Measurements from ENCODE around the gene SLC25A4.
"Not testable (repeated sequence)": the region's sequence is repeated elsewhere in the genome, so short reads cannot be mapped to it uniquely, and the experiment has no call there.

SLC25A4 gene

GRCh38 chr4:185101354-185101890, 41.6 kb upstream of the SLC25A4 start:
- H3K27me3 ChIP-seq (ENCODE audit: insufficient read depth, insufficient read length), result no peaks in the 10 kb centered on the region
- DNase-seq (ENCODE audit: low read depth, low spot score), result no peak
- H3K9ac ChIP-seq (ENCODE audit: insufficient read length, low read depth), result no peak overlapping the region
- H3K9me3 ChIP-seq (ENCODE audit: insufficient read depth, low read length), result no peaks in the 10 kb centered on the region
- TF ChIP-seq ZNF274 (IDR thresholded peaks at IDR 0.05; ENCODE audit: low read depth, low read length) (no peak), SUZ12 (IDR thresholded peaks at IDR 0.05; ENCODE audit: extremely low read depth, insufficient read depth, insufficient read length) (no peak), YY1 (IDR thresholded peaks at IDR 0.05; ENCODE audit: insufficient read depth, insufficient read length) (no peak)
- H3K36me3 ChIP-seq (ENCODE audit: insufficient read depth, insufficient read length, low read length), result no peaks in the 10 kb centered on the region
- no peak overlapping the region for H3K4me3 ChIP-seq (ENCODE audit: insufficient read length, low read depth)
- peaks cover 2% of the 10 kb centered on the region for H3K4me1 ChIP-seq (ENCODE audit: insufficient read depth, insufficient read length)

GRCh38 chr4:185104733-185105132, 38.3 kb upstream of the SLC25A4 start:
- Histone ChIP-seq H3K9me3 (ENCODE audit: insufficient read depth, low read length) (0 out of 2 replicates have a peak, but pooled peaks cover 8% of the 10 kb centered on the region), H3K4me3 (ENCODE audit: insufficient read length, low read depth) (no peak overlapping the region), H3K27me3 (ENCODE audit: insufficient read depth, insufficient read length) (no peaks in the 10 kb centered on the region), H3K4me1 (ENCODE audit: insufficient read depth, insufficient read length) (peaks cover 2% of the 10 kb centered on the region), H3K9ac (ENCODE audit: insufficient read length, low read depth) (no peak overlapping the region), H3K36me3 (ENCODE audit: insufficient read depth, insufficient read length, low read length) (no peaks in the 10 kb centered on the region)
- TF ChIP-seq ZNF274 (IDR thresholded peaks at IDR 0.05; ENCODE audit: low read depth, low read length), result no peak
- no peak for TF ChIP-seq YY1 (IDR thresholded peaks at IDR 0.05; ENCODE audit: insufficient read depth, insufficient read length)
- no peak for TF ChIP-seq SUZ12 (IDR thresholded peaks at IDR 0.05; ENCODE audit: extremely low read depth, insufficient read depth, insufficient read length)
- DNase-seq (ENCODE audit: low read depth, low spot score), result no peak

GRCh38 chr4:185106353-185106752, 36.7 kb upstream of the SLC25A4 start:
- Histone ChIP-seq H3K4me1 (ENCODE audit: insufficient read depth, insufficient read length) (no peaks in the 10 kb centered on the region), H3K9ac (ENCODE audit: insufficient read length, low read depth) (no peak overlapping the region), H3K9me3 (ENCODE audit: insufficient read depth, low read length) (0 out of 2 replicates have a peak, but pooled peaks cover 8% of the 10 kb centered on the region), H3K4me3 (ENCODE audit: insufficient read length, low read depth) (no peak overlapping the region), H3K36me3 (ENCODE audit: insufficient read depth, insufficient read length, low read length) (no peaks in the 10 kb centered on the region), H3K27me3 (ENCODE audit: insufficient read depth, insufficient read length) (no peaks in the 10 kb centered on the region)
- no peak for DNase-seq (ENCODE audit: low read depth, low spot score)
- TF ChIP-seq ZNF274 (IDR thresholded peaks at IDR 0.05; ENCODE audit: low read depth, low read length) (no peak), YY1 (IDR thresholded peaks at IDR 0.05; ENCODE audit: insufficient read depth, insufficient read length) (no peak), SUZ12 (IDR thresholded peaks at IDR 0.05; ENCODE audit: extremely low read depth, insufficient read depth, insufficient read length) (no peak)

GRCh38 chr4:185107574-185107973, 35.5 kb upstream of the SLC25A4 start:
- not testable (repeated sequence) for DNase-seq (ENCODE audit: low read depth, low spot score); H3K4me1 ChIP-seq (ENCODE audit: insufficient read depth, insufficient read length); H3K4me3 ChIP-seq (ENCODE audit: insufficient read length, low read depth); H3K27me3 ChIP-seq (ENCODE audit: insufficient read depth, insufficient read length); H3K9ac ChIP-seq (ENCODE audit: insufficient read length, low read depth); H3K36me3 ChIP-seq (ENCODE audit: insufficient read depth, insufficient read length, low read length); H3K9me3 ChIP-seq (ENCODE audit: insufficient read depth, low read length)

- TF ChIP-seq YY1 (IDR thresholded peaks at IDR 0.05; ENCODE audit: insufficient read depth, insufficient read length), result no peak
- TF ChIP-seq ZNF274 (IDR thresholded peaks at IDR 0.05; ENCODE audit: low read depth, low read length), result no peak
- no peak for TF ChIP-seq SUZ12 (IDR thresholded peaks at IDR 0.05; ENCODE audit: extremely low read depth, insufficient read depth, insufficient read length)
- no peaks in the 10 kb centered on the region for H3K36me3 ChIP-seq (ENCODE audit: insufficient read depth, insufficient read length, low read length)
- H3K4me1 ChIP-seq (ENCODE audit: insufficient read depth, insufficient read length), result no peaks in the 10 kb centered on the region
- H3K9me3 ChIP-seq (ENCODE audit: insufficient read depth, low read length), result 0 out of 2 replicates have a peak, but pooled peaks cover 8% of the 10 kb centered on the region
- H3K27me3 ChIP-seq (ENCODE audit: insufficient read depth, insufficient read length), result no peaks in the 10 kb centered on the region
- H3K9ac ChIP-seq (ENCODE audit: insufficient read length, low read depth), result no peak overlapping the region
- DNase-seq (ENCODE audit: low read depth, low spot score), result no peak
- no peak overlapping the region for H3K4me3 ChIP-seq (ENCODE audit: insufficient read length, low read depth)
Observed at GRCh38 chr4:185108185-185108584, 34.9 kb upstream of the SLC25A4 start.

GRCh38 chr4:185108669-185109068, 34.4 kb upstream of the SLC25A4 start:
- Histone ChIP-seq H3K36me3 (ENCODE audit: insufficient read depth, insufficient read length, low read length) (no peaks in the 10 kb centered on the region), H3K27me3 (ENCODE audit: insufficient read depth, insufficient read length) (no peaks in the 10 kb centered on the region), H3K9me3 (ENCODE audit: insufficient read depth, low read length) (0 out of 2 replicates have a peak, but pooled peaks cover 8% of the 10 kb centered on the region), H3K9ac (ENCODE audit: insufficient read length, low read depth) (no peak overlapping the region), H3K4me3 (ENCODE audit: insufficient read length, low read depth) (no peak overlapping the region), H3K4me1 (ENCODE audit: insufficient read depth, insufficient read length) (no peaks in the 10 kb centered on the region)
- no peak for TF ChIP-seq ZNF274 (IDR thresholded peaks at IDR 0.05; ENCODE audit: low read depth, low read length)
- TF ChIP-seq YY1 (IDR thresholded peaks at IDR 0.05; ENCODE audit: insufficient read depth, insufficient read length), result no peak
- no peak for TF ChIP-seq SUZ12 (IDR thresholded peaks at IDR 0.05; ENCODE audit: extremely low read depth, insufficient read depth, insufficient read length)
- DNase-seq (ENCODE audit: low read depth, low spot score), result no peak

GRCh38 chr4:185109736-185110135, 33.3 kb upstream of the SLC25A4 start:
- no peaks in the 10 kb centered on the region for H3K4me1 ChIP-seq (ENCODE audit: insufficient read depth, insufficient read length)
- H3K9ac ChIP-seq (ENCODE audit: insufficient read length, low read depth), result no peak overlapping the region
- TF ChIP-seq ZNF274 (IDR thresholded peaks at IDR 0.05; ENCODE audit: low read depth, low read length) (no peak), SUZ12 (IDR thresholded peaks at IDR 0.05; ENCODE audit: extremely low read depth, insufficient read depth, insufficient read length) (no peak), YY1 (IDR thresholded peaks at IDR 0.05; ENCODE audit: insufficient read depth, insufficient read length) (no peak)
- no peaks in the 10 kb centered on the region for H3K36me3 ChIP-seq (ENCODE audit: insufficient read depth, insufficient read length, low read length)
- no peaks in the 10 kb centered on the region for H3K27me3 ChIP-seq (ENCODE audit: insufficient read depth, insufficient read length)
- no peak for DNase-seq (ENCODE audit: low read depth, low spot score)
- no peak overlapping the region for H3K4me3 ChIP-seq (ENCODE audit: insufficient read length, low read depth)
- 0 out of 2 replicates have a peak, but pooled peaks cover 8% of the 10 kb centered on the region for H3K9me3 ChIP-seq (ENCODE audit: insufficient read depth, low read length)
